ENCODE measurements around the gene A1BG.

GRCh38 chr19:58355908-58356765 is 2.8 kb upstream of the A1BG start:
- TF ChIP-seq, protein P1, sequence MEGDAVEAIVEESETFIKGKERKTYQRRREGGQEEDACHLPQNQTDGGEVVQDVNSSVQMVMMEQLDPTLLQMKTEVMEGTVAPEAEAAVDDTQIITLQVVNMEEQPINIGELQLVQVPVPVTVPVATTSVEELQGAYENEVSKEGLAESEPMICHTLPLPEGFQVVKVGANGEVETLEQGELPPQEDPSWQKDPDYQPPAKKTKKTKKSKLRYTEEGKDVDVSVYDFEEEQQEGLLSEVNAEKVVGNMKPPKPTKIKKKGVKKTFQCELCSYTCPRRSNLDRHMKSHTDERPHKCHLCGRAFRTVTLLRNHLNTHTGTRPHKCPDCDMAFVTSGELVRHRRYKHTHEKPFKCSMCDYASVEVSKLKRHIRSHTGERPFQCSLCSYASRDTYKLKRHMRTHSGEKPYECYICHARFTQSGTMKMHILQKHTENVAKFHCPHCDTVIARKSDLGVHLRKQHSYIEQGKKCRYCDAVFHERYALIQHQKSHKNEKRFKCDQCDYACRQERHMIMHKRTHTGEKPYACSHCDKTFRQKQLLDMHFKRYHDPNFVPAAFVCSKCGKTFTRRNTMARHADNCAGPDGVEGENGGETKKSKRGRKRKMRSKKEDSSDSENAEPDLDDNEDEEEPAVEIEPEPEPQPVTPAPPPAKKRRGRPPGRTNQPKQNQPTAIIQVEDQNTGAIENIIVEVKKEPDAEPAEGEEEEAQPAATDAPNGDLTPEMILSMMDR (IDR thresholded peaks at IDR 0.05 in 2 of 3, conservative IDR thresholded peaks at IDR 0.05 in 1 of 3; ENCODE audit: borderline replicate concordance in 1 of 3, insufficient read depth in 1 of 3, low read depth in 2 of 3, low read length in 2 of 3): no peak
- TF ChIP-seq RAD21 (IDR thresholded peaks at IDR 0.05; ENCODE audit: low read depth) (no peak), EZH2phosphoT487 (IDR thresholded peaks at IDR 0.05; ENCODE audit: borderline replicate concordance) (no peak)
- TF ChIP-seq, protein P2, sequence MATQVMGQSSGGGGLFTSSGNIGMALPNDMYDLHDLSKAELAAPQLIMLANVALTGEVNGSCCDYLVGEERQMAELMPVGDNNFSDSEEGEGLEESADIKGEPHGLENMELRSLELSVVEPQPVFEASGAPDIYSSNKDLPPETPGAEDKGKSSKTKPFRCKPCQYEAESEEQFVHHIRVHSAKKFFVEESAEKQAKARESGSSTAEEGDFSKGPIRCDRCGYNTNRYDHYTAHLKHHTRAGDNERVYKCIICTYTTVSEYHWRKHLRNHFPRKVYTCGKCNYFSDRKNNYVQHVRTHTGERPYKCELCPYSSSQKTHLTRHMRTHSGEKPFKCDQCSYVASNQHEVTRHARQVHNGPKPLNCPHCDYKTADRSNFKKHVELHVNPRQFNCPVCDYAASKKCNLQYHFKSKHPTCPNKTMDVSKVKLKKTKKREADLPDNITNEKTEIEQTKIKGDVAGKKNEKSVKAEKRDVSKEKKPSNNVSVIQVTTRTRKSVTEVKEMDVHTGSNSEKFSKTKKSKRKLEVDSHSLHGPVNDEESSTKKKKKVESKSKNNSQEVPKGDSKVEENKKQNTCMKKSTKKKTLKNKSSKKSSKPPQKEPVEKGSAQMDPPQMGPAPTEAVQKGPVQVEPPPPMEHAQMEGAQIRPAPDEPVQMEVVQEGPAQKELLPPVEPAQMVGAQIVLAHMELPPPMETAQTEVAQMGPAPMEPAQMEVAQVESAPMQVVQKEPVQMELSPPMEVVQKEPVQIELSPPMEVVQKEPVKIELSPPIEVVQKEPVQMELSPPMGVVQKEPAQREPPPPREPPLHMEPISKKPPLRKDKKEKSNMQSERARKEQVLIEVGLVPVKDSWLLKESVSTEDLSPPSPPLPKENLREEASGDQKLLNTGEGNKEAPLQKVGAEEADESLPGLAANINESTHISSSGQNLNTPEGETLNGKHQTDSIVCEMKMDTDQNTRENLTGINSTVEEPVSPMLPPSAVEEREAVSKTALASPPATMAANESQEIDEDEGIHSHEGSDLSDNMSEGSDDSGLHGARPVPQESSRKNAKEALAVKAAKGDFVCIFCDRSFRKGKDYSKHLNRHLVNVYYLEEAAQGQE (IDR thresholded peaks at IDR 0.05; ENCODE audit: low read depth): no peak
